Epithelial cell of esophagus (primary cell): ENCODE measurements around the gene PLPP2.

ENCODE experiments used
- DNase-seq: peaks from one replicate; pipeline ENCODE4 v3.0.0; 2010; ENCODE audit warnings: low read depth
- H3K4me3 ChIP-seq: 2 replicates; pipeline ENCODE4 v1.5.1; 2011; ENCODE audit warnings: mild to moderate bottlenecking, low read length, control low read depth
- CTCF ChIP-seq: IDR thresholded peaks from 2 replicates; pipeline ENCODE4 v1.5.1; 2011; ENCODE audit warnings: low read depth, mild to moderate bottlenecking, low read length, control low read depth, inconsistent platforms; ENCODE audit not compliant: insufficient read depth; ENCODE audit errors: missing control alignments

PLPP2 gene

GRCh38 chr19:326871-327270 lies 35.7 kb upstream of the PLPP2 start:
- no peak for TF ChIP-seq CTCF
- no peak overlapping the region for H3K4me3 ChIP-seq
- DNase-seq, result no peak

GRCh38 chr19:325937-326565 lies 34.8 kb upstream of the PLPP2 start:
- H3K4me3 ChIP-seq, result no peak overlapping the region
- no peak for TF ChIP-seq CTCF
- DNase-seq, result no peak

- DNase-seq, result no peak
- H3K4me3 ChIP-seq, result no peak overlapping the region
- no peak for TF ChIP-seq CTCF
Measured at GRCh38 chr19:325173-325936, 34.2 kb upstream of the PLPP2 start.

- DNase-seq, result no peak
- TF ChIP-seq CTCF, result no peak
- no peak overlapping the region for H3K4me3 ChIP-seq
Measured at GRCh38 chr19:324716-325115, 33.5 kb upstream of the PLPP2 start.

GRCh38 chr19:322616-323015 lies 31.4 kb upstream of the PLPP2 start:
- DNase-seq, result no peak
- H3K4me3 ChIP-seq, result no peak overlapping the region
- TF ChIP-seq CTCF, result no peak

GRCh38 chr19:318509-318774 lies 27.2 kb upstream of the PLPP2 start:
- TF ChIP-seq CTCF, result no peak
- H3K4me3 ChIP-seq, result no peak overlapping the region
- DNase-seq, result no peak
